OCI-LY1 (cell line): ENCODE data around the gene MVB12B.

Source experiments
- H2AFZ ChIP-seq: fragments of 200-600 bp; sonication (generic), shearing (Covaris generic); 2 replicates; pipeline ENCODE4 v1.6.0; 2014; ENCODE audit warnings: antibody characterized with exemption, mild to moderate bottlenecking, low read length
- H3F3A ChIP-seq: fragments of 200-600 bp; sonication (generic), shearing (Covaris generic); 2 replicates; pipeline ENCODE4 v1.6.0; 2014; ENCODE audit warnings: mild to moderate bottlenecking, antibody characterized with exemption, low read length, moderate library complexity; ENCODE audit not compliant: insufficient read depth
- H3K27ac ChIP-seq: fragments of 200-600 bp; sonication (generic); 2 replicates; pipeline ENCODE4 v1.5.1; 2014; ENCODE audit warnings: low read length, mixed run types, mild to moderate bottlenecking, low read depth; ENCODE audit not compliant: poor library complexity, severe bottlenecking
- H3K27me3 ChIP-seq: fragments of 200-600 bp; sonication (generic); 2 replicates; pipeline ENCODE4 v1.6.0; 2014; ENCODE audit warnings: antibody characterized with exemption, mild to moderate bottlenecking, low read length, moderate library complexity; ENCODE audit not compliant: insufficient read depth
- H3K36me3 ChIP-seq: fragments of 200-600 bp; sonication (generic); 2 replicates; pipeline ENCODE4 v1.6.1; 2014; ENCODE audit warnings: mild to moderate bottlenecking, antibody characterized with exemption, low read length, moderate library complexity, mixed read lengths; ENCODE audit not compliant: insufficient read depth
- H3K4me1 ChIP-seq: fragments of 200-600 bp; sonication (generic); 2 replicates; pipeline ENCODE4 v1.5.1; 2014; ENCODE audit warnings: mild to moderate bottlenecking, low read length, moderate library complexity; ENCODE audit not compliant: insufficient read depth, severe bottlenecking
- H3K4me2 ChIP-seq: fragments of 200-600 bp; sonication (generic), shearing (Covaris generic); 2 replicates; pipeline ENCODE4 v1.6.1; 2014; ENCODE audit warnings: low read length
- H3K4me3 ChIP-seq: fragments of 200-600 bp; sonication (generic); 2 replicates; pipeline ENCODE4 v1.5.1; 2014; ENCODE audit warnings: low read length, low read depth, mild to moderate bottlenecking, mixed read lengths; ENCODE audit not compliant: poor library complexity, severe bottlenecking
- H3K79me2 ChIP-seq: fragments of 200-600 bp; shearing (Covaris generic); 2 replicates; pipeline ENCODE4 v1.6.1; 2016; ENCODE audit warnings: mixed run types, low read length, mixed read lengths; ENCODE audit not compliant: insufficient read depth
- H3K9ac ChIP-seq: fragments of 200-600 bp; sonication (generic), shearing (Covaris generic); 2 replicates; pipeline ENCODE4 v1.6.1; 2014; ENCODE audit warnings: mild to moderate bottlenecking, low read length, mixed read lengths
- H3K9me2 ChIP-seq: fragments of 200-600 bp; sonication (generic), shearing (Covaris generic); 2 replicates; pipeline ENCODE4 v1.6.1; 2014; ENCODE audit warnings: low read depth, mild to moderate bottlenecking, low read length, mixed read lengths
- H3K9me3 ChIP-seq: fragments of 200-600 bp; shearing (Covaris generic); 2 replicates; pipeline ENCODE4 v1.6.1; 2014; ENCODE audit warnings: low read length, mixed read lengths
- H4K20me1 ChIP-seq: fragments of 200-600 bp; sonication (generic), shearing (Covaris generic); 2 replicates; pipeline ENCODE4 v1.6.0; 2016; ENCODE audit warnings: mild to moderate bottlenecking, low read length; ENCODE audit not compliant: insufficient read depth
- EZH2 ChIP-seq: fragments of 200-600 bp; sonication (generic), shearing (Covaris generic); IDR thresholded peaks from 2 replicates; pipeline ENCODE4 v1.8.0; 2017; ENCODE audit warnings: borderline replicate concordance, mixed run types, mild to moderate bottlenecking, antibody characterized with exemption, low read length, moderate library complexity, mixed read lengths
- TF ChIP-seq, protein P1 (sequence below): fragments of 200-600 bp; sonication (generic), shearing (Covaris generic); IDR thresholded peaks from 2 replicates; pipeline ENCODE4 v1.5.1; 2017; ENCODE audit warnings: mild to moderate bottlenecking, antibody characterized with exemption, low read length, moderate library complexity, mixed read lengths

MVB12B gene

DNA sequence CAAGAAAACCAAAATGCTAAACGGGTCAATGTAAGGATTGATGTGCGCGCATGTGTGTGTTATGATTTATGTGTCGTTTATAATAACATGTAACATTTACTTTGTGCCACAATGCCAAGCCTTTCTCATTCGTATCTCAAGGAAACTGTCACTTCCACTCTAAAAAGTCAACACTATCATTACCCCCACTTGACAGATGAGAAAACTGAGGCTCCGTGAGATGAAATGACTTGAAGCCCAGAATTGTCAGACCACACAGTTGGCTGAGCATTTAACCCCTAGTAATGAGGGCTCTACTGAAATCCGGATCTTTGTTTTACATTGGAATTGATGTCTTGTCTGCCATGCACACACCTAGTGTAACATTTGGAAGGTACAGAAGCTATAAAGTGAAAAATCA lies 192.1 kb downstream of the MVB12B start:
- TF ChIP-seq EZH2 = no peak
- TF ChIP-seq, protein P1, sequence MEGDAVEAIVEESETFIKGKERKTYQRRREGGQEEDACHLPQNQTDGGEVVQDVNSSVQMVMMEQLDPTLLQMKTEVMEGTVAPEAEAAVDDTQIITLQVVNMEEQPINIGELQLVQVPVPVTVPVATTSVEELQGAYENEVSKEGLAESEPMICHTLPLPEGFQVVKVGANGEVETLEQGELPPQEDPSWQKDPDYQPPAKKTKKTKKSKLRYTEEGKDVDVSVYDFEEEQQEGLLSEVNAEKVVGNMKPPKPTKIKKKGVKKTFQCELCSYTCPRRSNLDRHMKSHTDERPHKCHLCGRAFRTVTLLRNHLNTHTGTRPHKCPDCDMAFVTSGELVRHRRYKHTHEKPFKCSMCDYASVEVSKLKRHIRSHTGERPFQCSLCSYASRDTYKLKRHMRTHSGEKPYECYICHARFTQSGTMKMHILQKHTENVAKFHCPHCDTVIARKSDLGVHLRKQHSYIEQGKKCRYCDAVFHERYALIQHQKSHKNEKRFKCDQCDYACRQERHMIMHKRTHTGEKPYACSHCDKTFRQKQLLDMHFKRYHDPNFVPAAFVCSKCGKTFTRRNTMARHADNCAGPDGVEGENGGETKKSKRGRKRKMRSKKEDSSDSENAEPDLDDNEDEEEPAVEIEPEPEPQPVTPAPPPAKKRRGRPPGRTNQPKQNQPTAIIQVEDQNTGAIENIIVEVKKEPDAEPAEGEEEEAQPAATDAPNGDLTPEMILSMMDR = no peak
- Histone ChIP-seq H3K4me3 (no peak overlapping the region), H3K9me3 (no peaks in the 10 kb centered on the region), H3K9me2 (no peaks in the 10 kb centered on the region), H3K36me3 (no peaks in the 10 kb centered on the region), H3K27ac (no peak overlapping the region), H3K4me1 (peaks cover 5% of the 10 kb centered on the region), H3K9ac (no peak overlapping the region), H4K20me1 (no peaks in the 10 kb centered on the region), H3K4me2 (no peak overlapping the region), H3F3A (no peaks in the 10 kb centered on the region), H2AFZ (no peak overlapping the region), H3K79me2 (no peaks in the 10 kb centered on the region), H3K27me3 (peaks cover 13% of the 10 kb centered on the region)

GRCh38 chr9:126519660-126520420 lies 193.2 kb downstream of the MVB12B start:
- Histone ChIP-seq H3K9me3 (no peaks in the 10 kb centered on the region), H3K27me3 (peaks cover 11% of the 10 kb centered on the region), H3F3A (no peaks in the 10 kb centered on the region), H3K9me2 (no peaks in the 10 kb centered on the region), H2AFZ (no peak overlapping the region), H3K9ac (no peak overlapping the region), H3K27ac (no peak overlapping the region), H3K79me2 (no peaks in the 10 kb centered on the region), H4K20me1 (no peaks in the 10 kb centered on the region), H3K4me3 (no peak overlapping the region), H3K36me3 (no peaks in the 10 kb centered on the region), H3K4me1 (peaks cover 5% of the 10 kb centered on the region), H3K4me2 (no peak overlapping the region)
- no peak for TF ChIP-seq EZH2
- TF ChIP-seq, protein P1 = no peak

- no peaks in the 10 kb centered on the region for H4K20me1 ChIP-seq
- no peak overlapping the region for H3K4me3 ChIP-seq
- peaks cover 10% of the 10 kb centered on the region for H3K27me3 ChIP-seq
- no peak overlapping the region for H3K9ac ChIP-seq
- H3F3A ChIP-seq = no peaks in the 10 kb centered on the region
- no peak overlapping the region for H3K4me2 ChIP-seq
- no peaks in the 10 kb centered on the region for H3K36me3 ChIP-seq
- H3K4me1 ChIP-seq = peaks cover 5% of the 10 kb centered on the region
- no peaks in the 10 kb centered on the region for H3K9me2 ChIP-seq
- H3K79me2 ChIP-seq = no peaks in the 10 kb centered on the region
- TF ChIP-seq EZH2 = no peak
- TF ChIP-seq, protein P1 = no peak
- H2AFZ ChIP-seq = no peak overlapping the region
- no peak overlapping the region for H3K27ac ChIP-seq
- H3K9me3 ChIP-seq = no peaks in the 10 kb centered on the region
Measured at GRCh38 chr9:126520453-126520852, 193.8 kb downstream of the MVB12B start.
